Measurements from ENCODE around the gene FAIM2.

The FAIM2 gene

DNA sequence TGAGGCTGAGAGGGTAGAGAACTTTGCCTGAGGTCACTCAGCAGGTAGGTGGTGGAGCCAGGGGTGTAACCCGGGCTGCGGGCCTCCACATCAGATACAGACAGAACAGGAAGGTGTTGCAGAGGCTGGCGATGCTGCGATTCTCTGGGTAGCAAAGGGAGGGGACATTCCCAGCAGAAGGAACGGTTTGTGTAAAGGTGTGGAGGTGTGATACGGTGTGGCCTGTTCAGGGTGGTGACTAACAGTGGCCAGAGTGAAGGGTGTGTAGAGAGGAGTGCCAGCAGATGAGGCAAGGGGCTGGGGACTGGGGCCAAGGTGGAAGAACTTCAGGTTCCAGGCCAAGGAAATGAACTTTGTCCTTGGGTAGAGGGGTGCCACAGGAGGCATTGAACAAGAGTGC lies 18.2 kb upstream of the FAIM2 start:
- TF ChIP-seq, protein P1, sequence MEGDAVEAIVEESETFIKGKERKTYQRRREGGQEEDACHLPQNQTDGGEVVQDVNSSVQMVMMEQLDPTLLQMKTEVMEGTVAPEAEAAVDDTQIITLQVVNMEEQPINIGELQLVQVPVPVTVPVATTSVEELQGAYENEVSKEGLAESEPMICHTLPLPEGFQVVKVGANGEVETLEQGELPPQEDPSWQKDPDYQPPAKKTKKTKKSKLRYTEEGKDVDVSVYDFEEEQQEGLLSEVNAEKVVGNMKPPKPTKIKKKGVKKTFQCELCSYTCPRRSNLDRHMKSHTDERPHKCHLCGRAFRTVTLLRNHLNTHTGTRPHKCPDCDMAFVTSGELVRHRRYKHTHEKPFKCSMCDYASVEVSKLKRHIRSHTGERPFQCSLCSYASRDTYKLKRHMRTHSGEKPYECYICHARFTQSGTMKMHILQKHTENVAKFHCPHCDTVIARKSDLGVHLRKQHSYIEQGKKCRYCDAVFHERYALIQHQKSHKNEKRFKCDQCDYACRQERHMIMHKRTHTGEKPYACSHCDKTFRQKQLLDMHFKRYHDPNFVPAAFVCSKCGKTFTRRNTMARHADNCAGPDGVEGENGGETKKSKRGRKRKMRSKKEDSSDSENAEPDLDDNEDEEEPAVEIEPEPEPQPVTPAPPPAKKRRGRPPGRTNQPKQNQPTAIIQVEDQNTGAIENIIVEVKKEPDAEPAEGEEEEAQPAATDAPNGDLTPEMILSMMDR (conservative IDR thresholded peaks at IDR 0.05), result no peak
- H3K27ac ChIP-seq, result no peak overlapping the region

DNA sequence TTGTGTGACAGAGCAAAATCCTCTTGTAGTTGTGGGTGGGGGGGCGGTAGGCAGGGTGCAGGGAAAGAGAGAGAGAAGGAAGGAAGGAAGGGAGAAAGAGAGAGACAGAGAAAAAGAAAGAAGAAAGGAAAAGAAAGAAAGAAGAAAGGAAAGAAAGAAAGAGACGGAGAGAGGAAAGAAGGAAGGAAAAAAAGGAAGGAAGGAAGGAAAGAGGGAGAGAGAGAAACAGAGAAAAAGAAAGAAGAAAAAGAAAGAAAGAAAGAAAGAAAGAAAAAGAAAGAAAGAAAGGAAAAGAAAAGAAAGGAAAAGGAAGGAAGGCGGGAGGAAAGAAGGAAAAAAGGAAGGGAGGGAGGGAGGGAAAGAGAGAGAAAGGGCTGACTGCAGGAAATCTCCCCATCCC lies 17.6 kb upstream of the FAIM2 start:
- H3K27ac ChIP-seq, result no peak overlapping the region
- TF ChIP-seq, protein P1 (conservative IDR thresholded peaks at IDR 0.05), result no peak

DNA sequence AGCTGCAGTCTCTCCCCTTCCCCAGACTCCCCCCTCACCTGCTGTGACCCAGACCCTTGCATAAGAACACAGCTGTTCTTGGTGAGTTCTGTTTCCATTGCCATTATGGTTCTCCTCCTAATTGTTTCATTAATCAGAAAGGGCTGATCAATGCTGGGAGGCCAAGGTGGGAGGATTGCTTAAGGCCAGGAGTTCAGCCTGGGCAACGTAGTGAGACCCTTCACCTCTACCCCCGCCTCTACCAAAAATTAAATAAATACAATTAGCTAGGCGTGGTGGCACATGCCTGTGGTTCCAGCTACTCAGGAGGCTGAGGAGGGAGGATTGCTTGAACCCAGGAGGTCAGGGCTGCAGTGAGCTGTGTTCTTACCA lies 17.2 kb upstream of the FAIM2 start:
- TF ChIP-seq, protein P1 (conservative IDR thresholded peaks at IDR 0.05), result no peak
- no peak overlapping the region for H3K27ac ChIP-seq

DNA sequence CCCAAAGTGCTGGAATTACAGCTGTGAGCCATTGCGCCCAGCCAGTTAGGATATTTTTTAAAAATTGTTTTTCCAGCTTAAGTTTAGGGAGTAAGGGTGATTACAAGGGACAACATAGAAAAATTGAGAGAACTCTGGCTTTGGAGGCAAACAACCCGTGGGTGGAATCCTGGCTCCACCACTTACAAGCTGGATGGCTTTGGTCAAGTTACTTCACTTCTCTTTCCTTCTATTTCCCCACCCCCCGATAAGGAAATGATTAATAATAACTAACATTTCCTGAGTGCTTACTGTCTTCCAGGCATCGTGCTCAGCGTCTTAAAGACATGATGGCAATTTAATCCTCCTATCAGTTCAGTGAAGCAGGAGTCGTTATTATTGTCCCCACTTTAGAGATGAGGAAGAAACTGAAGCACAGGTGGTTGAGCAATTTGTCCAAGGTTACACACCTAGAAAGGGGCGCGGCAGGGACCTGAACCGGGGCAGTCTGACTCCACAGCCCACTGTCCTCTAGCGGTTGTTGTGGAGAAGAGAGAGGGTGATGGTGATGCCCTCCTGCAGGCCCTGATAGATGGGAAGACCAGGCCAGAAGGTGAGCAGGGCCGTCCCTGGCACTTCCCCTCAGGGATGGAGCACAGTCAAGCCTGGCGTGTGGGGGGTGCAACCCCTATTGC lies 16.7 kb upstream of the FAIM2 start:
- no peak overlapping the region for H3K27ac ChIP-seq
- TF ChIP-seq, protein P1 (conservative IDR thresholded peaks at IDR 0.05), result no peak

DNA sequence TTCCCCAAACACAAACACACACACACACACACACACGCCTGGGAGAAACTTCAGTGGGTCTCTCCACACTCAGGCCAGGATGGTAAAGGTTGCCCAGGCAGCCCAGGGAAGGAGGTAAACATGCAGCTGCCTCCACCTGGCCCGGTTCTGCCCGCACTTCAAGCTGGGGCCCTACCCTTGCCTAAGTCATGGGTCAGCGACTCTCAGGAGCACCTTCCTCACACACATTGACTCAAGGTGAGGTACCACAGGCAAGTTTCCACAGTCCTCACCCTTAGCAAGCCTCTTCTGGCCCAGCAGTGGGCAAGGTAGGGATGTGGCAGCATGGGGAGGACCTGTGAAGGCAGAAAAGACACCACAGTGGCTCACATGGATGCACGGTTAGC lies 14.1 kb upstream of the FAIM2 start:
- TF ChIP-seq, protein P1 (conservative IDR thresholded peaks at IDR 0.05), result no peak
- H3K27ac ChIP-seq, result no peak overlapping the region

DNA sequence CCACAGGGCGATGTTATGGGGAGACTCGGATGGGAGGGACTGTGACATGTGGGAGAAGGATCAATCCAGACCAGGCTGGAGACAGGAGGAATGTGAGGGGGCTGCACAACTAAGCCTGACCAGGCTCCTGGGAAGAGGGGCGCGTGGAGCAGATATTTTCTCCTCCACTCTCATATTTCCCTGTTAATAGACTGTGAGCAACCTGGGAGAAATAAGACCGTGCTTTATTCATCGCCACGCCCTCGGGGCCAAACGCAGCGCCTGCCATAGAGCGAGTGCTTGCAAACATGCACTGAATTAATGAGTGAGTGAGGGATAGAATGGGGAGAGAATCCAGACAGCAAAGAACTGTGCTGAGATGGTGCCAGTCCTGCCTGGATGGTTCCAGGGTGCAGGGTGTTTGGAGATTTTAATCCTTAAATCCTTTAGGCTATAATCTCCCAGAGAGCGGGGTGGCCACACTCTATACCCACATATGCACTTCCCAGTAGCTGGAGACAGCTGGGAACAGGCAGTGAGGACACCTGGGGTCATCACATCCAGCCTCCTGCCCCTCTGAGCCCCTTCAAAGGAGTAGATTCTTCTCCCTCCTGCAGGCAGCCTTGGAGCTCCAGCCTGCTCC lies 13.6 kb upstream of the FAIM2 start:
- TF ChIP-seq, protein P1 (conservative IDR thresholded peaks at IDR 0.05), result no peak
- H3K27ac ChIP-seq, result no peak overlapping the region

DNA sequence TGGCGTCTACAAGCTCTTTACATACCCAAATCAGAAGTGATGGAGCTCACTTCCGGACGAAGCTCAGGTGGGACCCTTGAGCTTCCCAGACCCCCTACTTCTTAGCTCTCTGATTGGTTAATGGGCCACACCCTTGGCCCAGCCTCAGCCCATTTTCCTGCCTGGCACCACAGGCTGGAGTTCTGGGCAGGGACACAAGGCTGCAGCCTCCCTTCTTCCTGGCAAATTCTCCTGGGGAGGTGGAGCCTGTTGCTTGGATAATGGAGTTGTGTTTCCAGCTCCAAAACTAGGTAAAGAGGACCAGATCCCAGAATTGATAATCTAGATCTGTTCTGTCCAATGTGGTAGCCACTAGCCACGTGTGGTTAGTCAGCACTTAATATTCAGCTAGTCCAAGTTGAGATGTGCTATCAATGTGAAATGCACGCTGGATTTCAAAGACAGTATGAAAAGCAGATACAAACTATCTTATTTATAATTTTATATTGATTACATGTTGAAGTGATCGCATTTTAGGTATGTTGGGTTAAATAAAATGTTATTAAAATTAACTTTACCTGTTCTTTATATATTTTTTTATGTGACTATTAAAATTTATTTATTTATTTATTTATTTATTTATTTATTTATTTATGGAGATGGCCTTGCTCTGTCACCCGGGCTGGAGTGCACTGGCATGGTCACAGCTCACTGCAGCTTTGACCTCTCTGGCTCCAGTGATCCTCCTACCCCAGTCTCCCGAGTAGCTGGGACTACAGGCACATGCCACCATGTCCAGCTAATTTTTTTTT lies 12.6 kb upstream of the FAIM2 start:
- TF ChIP-seq, protein P1 (conservative IDR thresholded peaks at IDR 0.05), result no peak
- no peak overlapping the region for H3K27ac ChIP-seq
